Fibroblast of pulmonary artery (primary cell): ENCODE measurements around the gene PRSS21.

Experiments
- DNase-seq: peaks from one replicate; pipeline ENCODE4 v3.0.0-alpha.2; 2010; ENCODE audit warnings: low read depth
- H3K4me3 ChIP-seq: replicated peaks from 2 replicates; pipeline ENCODE4 v1.5.1; 2011; ENCODE audit warnings: low read depth, mild to moderate bottlenecking, control low read depth, low read length, moderate library complexity
- TF ChIP-seq, protein P1 (sequence below): IDR thresholded peaks from 2 replicates; pipeline ENCODE4 v1.5.1; 2011; ENCODE audit warnings: mild to moderate bottlenecking, control low read depth, low read length, inconsistent platforms; ENCODE audit errors: missing control alignments

The PRSS21 gene

DNA sequence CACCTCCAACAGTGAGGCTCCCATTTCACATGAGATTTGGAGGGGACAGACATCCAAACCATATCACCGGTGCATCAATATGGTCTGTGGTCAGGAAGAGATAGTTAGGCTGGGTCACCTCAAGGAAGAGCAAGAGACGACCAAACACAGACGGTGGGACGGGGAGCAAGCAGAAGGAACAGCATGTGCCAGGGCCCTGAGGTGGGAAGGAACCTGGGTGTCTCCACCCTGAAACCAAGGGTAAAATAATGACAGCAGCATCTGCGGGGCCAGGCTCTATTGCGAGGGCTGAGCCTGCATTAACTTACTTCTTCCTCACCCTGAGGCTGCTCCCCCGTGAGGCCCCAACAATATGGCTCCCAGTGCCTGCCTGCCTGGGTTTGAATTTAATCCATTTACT, 8.9 kb upstream of the PRSS21 start:
- TF ChIP-seq, protein P1, sequence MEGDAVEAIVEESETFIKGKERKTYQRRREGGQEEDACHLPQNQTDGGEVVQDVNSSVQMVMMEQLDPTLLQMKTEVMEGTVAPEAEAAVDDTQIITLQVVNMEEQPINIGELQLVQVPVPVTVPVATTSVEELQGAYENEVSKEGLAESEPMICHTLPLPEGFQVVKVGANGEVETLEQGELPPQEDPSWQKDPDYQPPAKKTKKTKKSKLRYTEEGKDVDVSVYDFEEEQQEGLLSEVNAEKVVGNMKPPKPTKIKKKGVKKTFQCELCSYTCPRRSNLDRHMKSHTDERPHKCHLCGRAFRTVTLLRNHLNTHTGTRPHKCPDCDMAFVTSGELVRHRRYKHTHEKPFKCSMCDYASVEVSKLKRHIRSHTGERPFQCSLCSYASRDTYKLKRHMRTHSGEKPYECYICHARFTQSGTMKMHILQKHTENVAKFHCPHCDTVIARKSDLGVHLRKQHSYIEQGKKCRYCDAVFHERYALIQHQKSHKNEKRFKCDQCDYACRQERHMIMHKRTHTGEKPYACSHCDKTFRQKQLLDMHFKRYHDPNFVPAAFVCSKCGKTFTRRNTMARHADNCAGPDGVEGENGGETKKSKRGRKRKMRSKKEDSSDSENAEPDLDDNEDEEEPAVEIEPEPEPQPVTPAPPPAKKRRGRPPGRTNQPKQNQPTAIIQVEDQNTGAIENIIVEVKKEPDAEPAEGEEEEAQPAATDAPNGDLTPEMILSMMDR = no peak
- no peak overlapping the region for H3K4me3 ChIP-seq
- DNase-seq = no peak

DNA sequence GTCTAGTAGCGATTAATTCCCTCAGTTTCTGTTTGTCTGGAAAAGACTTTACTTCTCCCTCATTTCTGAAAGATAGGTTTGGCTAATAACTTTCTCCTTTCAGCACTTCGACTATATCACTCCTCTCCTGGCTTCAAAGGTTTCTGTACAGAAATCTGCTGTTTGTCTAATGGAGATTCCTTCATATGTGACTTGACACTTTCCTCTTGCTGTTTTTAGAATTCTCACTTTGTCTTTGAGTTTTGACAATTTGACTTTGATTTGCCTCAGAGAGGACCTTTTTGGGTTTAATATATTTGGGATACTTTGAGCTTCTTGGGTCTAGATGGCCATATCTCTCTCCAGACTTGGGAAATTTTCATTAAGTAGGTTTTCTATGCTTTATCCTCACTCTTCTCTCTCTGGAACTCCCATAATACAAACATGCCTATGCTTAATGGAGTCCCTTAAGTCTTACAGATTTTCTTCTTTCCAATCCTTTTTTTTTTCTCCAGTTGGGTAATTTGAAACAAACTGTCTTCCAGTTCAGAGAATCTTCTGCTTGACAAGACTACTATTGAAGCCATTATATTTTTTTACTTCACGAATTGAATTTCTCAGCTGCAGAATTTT, 7.8 kb upstream of the PRSS21 start:
- H3K4me3 ChIP-seq = no peak overlapping the region
- TF ChIP-seq, protein P1 = no peak
- DNase-seq = no peak

DNA sequence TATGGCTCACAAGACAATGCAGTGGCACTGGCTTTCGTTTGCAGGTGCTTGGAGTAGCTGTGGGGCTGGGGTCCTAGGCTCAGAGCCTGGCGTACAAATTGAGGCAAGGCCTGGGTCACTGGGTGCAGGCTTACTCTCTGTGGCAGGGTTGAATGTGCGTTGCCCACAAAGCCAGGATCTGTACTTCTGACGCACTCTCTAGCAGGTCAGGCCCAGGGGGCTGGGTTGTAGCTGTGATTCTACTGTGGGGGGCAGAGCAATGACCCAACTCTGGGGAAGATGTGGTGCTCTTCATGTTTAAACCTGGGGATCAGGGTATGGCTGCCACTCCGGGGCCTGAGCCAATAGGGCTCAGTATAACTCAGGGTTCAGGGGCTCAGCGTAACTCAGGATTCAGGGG, 6.4 kb upstream of the PRSS21 start:
- no peak for DNase-seq
- TF ChIP-seq, protein P1 = no peak
- H3K4me3 ChIP-seq = no peak overlapping the region

DNA sequence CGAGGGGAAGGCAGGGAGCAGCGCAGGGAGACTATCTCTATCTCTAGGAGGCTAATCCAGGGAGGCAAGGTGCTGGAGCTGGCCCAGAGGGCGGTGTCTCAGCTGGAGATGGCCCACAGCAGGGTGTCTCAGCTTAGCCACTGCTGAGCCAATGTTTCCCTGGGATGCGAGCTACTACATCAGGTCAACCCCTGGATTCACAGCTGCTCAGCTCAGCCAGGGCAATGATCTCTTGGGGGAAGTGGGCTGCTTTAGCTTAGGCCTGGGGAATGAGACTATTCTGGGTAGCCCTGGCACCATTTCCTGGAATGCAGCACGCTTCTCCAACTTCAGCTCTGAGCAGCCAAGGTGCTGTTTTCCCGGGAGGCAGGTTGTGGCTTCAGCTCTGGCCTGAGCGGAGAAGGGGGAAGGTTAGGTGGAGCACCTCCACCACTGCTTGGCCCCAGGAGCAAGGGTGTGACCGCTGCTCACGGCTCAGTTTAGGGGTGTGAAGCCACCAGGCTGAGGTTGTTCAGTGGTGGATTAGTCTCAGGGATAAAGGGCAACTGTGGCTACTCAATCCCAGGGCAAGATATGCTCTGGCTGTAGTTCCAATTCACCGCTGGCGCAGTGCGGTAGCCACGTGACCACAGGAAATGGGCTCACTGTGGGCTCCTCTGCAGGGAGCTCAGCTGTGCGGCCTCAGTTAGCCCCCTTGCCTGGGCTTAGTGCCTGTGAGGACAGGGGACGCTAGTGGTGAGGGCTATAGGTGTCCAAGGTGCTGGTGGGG, 5.2 kb upstream of the PRSS21 start:
- TF ChIP-seq, protein P1 = no peak
- no peak overlapping the region for H3K4me3 ChIP-seq
- no peak for DNase-seq

DNA sequence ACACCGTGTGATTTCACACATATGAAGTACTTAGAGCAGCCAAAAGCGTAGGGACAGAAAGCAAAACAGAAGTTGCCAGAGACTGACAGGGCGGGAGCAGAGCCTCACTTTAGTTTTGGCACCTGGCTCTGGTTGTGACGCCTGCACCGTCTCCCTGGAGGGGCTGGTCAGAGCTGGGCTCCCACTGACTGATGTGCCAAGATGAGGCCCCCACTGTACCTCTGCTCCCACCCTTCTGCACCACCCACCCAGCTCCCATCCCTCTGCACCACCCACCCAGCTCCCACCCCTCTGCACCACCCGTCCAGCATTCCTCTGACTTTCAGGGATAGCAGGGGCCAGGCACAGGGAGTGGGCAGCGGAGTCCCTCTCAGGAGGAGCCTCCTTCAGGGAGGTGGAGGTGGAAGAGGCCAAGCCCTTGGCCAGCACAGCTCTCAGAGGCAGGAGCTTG, 3.2 kb upstream of the PRSS21 start:
- TF ChIP-seq, protein P1 = no peak
- no peak overlapping the region for H3K4me3 ChIP-seq
- no peak for DNase-seq

DNA sequence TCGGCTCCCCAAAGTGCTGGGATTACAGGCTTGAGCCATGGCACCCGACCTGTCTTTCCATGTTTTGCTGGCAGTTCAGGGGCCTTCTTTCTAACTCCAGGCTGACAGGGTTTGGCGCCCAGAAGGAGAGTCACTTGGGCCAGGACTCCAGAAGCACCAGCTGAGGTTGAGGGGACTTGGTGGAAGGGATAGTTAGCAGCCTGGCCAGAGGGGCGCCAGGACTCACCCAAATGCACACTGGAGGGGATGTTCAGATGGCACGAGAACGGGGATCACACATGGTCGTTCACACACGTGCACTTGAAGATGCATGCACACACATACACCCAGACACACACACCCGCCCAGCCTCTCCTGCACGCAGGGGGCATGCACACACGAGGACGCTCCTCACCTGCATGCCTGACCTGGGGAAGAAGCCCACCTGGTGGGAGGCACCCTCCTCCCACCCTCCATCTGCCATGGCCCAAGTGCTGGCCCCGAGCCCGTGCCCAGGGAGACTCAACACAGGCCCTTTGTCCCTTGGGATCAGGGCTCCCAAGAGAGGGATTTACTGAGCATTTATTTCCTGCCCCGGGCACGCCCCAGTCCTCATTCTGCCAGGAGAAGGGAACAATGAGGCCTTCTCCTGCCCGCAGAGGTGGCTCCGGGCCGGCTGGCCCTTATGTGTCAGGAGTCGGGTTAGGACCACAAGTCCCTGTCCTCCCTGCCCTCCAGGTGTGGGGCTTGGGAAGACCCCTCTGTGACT, 2.3 kb upstream of the PRSS21 start:
- H3K4me3 ChIP-seq = no peak overlapping the region
- no peak for DNase-seq
- TF ChIP-seq, protein P1 = no peak
